Measurements from ENCODE around the gene NPFFR2. TPM values are rescaled to one million over a fixed set of nuclear protein-coding genes. Genes with fewer than 3 reads are reported as not detected.
"Not testable (repeated sequence)": the region's sequence is repeated elsewhere in the genome, so short reads cannot be mapped to it uniquely, and the experiment has no call there.

NPFFR2 gene
- total and polyA plus RNA-seq, 2 experiments from 2014 or later = not detected

GRCh38 chr4:72144241-72144640 is 112.4 kb downstream of the NPFFR2 start:
- H3K9ac ChIP-seq = no peak overlapping the region
- TF ChIP-seq EZH2 (IDR thresholded peaks at IDR 0.05; ENCODE audit: insufficient read depth, poor library complexity, severe bottlenecking) = no peak
- TF ChIP-seq EZH2phosphoT487 (IDR thresholded peaks at IDR 0.05; ENCODE audit: insufficient read depth, low read depth) = no peak
- H3K9me3 ChIP-seq (ENCODE audit: low read depth) = no peaks in the 10 kb centered on the region
- H3K79me2 ChIP-seq (ENCODE audit: insufficient read depth) = no peaks in the 10 kb centered on the region
- H3F3A ChIP-seq (ENCODE audit: insufficient read depth) = no peaks in the 10 kb centered on the region
- no peak overlapping the region for H3K27ac ChIP-seq
- no peaks in the 10 kb centered on the region for H3K9me2 ChIP-seq (ENCODE audit: insufficient read depth)
- no peaks in the 10 kb centered on the region for H3K36me3 ChIP-seq (ENCODE audit: low read depth)
- H3K4me3 ChIP-seq = no peak overlapping the region
- H3K4me1 ChIP-seq (ENCODE audit: insufficient read depth) = no peaks in the 10 kb centered on the region
- WGBS, 2 experiments (ENCODE audit: low coverage in 1 of 2, low lambda C conversion rate in 2 of 2, missing lambda C conversion rate in 2 of 2) = 2 to 6% methylated on average over 2 of the region's 2 CpGs
- no peaks in the 10 kb centered on the region for H3K27me3 ChIP-seq (replicated peaks; ENCODE audit: insufficient read depth)
- H4K20me1 ChIP-seq (ENCODE audit: insufficient read depth) = no peaks in the 10 kb centered on the region
- no peak overlapping the region for H3K4me2 ChIP-seq (ENCODE audit: unreplicated experiment)
- no peak for DNase-seq
- H2AFZ ChIP-seq = no peak overlapping the region
- in situ Hi-C loops (cut with MboI) = no loop called here

- no peak overlapping the region for H3K4me2 ChIP-seq (ENCODE audit: unreplicated experiment)
- H3K4me3 ChIP-seq = no peak overlapping the region
- TF ChIP-seq EZH2 (IDR thresholded peaks at IDR 0.05; ENCODE audit: insufficient read depth, poor library complexity, severe bottlenecking) (no peak), EZH2phosphoT487 (IDR thresholded peaks at IDR 0.05; ENCODE audit: insufficient read depth, low read depth) (no peak)
- H2AFZ ChIP-seq = no peak overlapping the region
- H4K20me1 ChIP-seq (ENCODE audit: insufficient read depth) = no peaks in the 10 kb centered on the region
- DNase-seq = no peak
- no peaks in the 10 kb centered on the region for H3K79me2 ChIP-seq (ENCODE audit: insufficient read depth)
- in situ Hi-C loops (cut with MboI) = no loop called here
- H3K36me3 ChIP-seq (ENCODE audit: low read depth) = no peaks in the 10 kb centered on the region
- H3K9ac ChIP-seq = no peak overlapping the region
- H3K9me3 ChIP-seq (ENCODE audit: low read depth) = no peaks in the 10 kb centered on the region
- H3K27ac ChIP-seq = no peak overlapping the region
- no peaks in the 10 kb centered on the region for H3K9me2 ChIP-seq (ENCODE audit: insufficient read depth)
- H3K4me1 ChIP-seq (ENCODE audit: insufficient read depth) = no peaks in the 10 kb centered on the region
- H3K27me3 ChIP-seq (replicated peaks; ENCODE audit: insufficient read depth) = no peaks in the 10 kb centered on the region
- H3F3A ChIP-seq (ENCODE audit: insufficient read depth) = no peaks in the 10 kb centered on the region
Measured at GRCh38 chr4:72152731-72153130, 120.9 kb downstream of the NPFFR2 start.

GRCh38 chr4:72153634-72154033 is 121.8 kb downstream of the NPFFR2 start:
- H3K4me1 ChIP-seq (ENCODE audit: insufficient read depth); H3K36me3 ChIP-seq (ENCODE audit: low read depth); H3K27me3 ChIP-seq (replicated peaks; ENCODE audit: insufficient read depth); H3F3A ChIP-seq (ENCODE audit: insufficient read depth); H3K79me2 ChIP-seq (ENCODE audit: insufficient read depth); H3K27ac ChIP-seq; H3K9ac ChIP-seq; H2AFZ ChIP-seq; H3K4me3 ChIP-seq; H4K20me1 ChIP-seq (ENCODE audit: insufficient read depth); H3K9me3 ChIP-seq (ENCODE audit: low read depth); H3K9me2 ChIP-seq (ENCODE audit: insufficient read depth); DNase-seq; in situ Hi-C loops (cut with MboI); H3K4me2 ChIP-seq (ENCODE audit: unreplicated experiment): not testable (repeated sequence)
- WGBS, 2 experiments (ENCODE audit: low coverage in 1 of 2, low lambda C conversion rate in 2 of 2, missing lambda C conversion rate in 2 of 2) = 19 to 22% methylated on average over 8 of the region's 8 CpGs

GRCh38 chr4:72169285-72169684 is 137.5 kb downstream of the NPFFR2 start:
- in situ Hi-C loops (cut with MboI); H3K27ac ChIP-seq; H2AFZ ChIP-seq; H3K4me2 ChIP-seq (ENCODE audit: unreplicated experiment); H3K9me3 ChIP-seq (ENCODE audit: low read depth); H3K4me3 ChIP-seq; H3K36me3 ChIP-seq (ENCODE audit: low read depth); H3K9ac ChIP-seq; DNase-seq; H3K4me1 ChIP-seq (ENCODE audit: insufficient read depth); H4K20me1 ChIP-seq (ENCODE audit: insufficient read depth); H3K27me3 ChIP-seq (replicated peaks; ENCODE audit: insufficient read depth); H3F3A ChIP-seq (ENCODE audit: insufficient read depth); H3K9me2 ChIP-seq (ENCODE audit: insufficient read depth); H3K79me2 ChIP-seq (ENCODE audit: insufficient read depth): not testable (repeated sequence)
- 65 to 66% methylated on average over 14 of the region's 14 CpGs for WGBS, 2 experiments (ENCODE audit: low coverage in 1 of 2, low lambda C conversion rate in 2 of 2, missing lambda C conversion rate in 2 of 2)

GRCh38 chr4:72169861-72170260 is 138.1 kb downstream of the NPFFR2 start:
- in situ Hi-C loops (cut with MboI) = no loop called here
- Histone ChIP-seq H3F3A (ENCODE audit: insufficient read depth) (no peaks in the 10 kb centered on the region), H3K4me3 (no peak overlapping the region), H3K27ac (no peak overlapping the region), H3K27me3 (replicated peaks; ENCODE audit: insufficient read depth) (no peaks in the 10 kb centered on the region), H3K9me2 (ENCODE audit: insufficient read depth) (no peaks in the 10 kb centered on the region), H3K36me3 (ENCODE audit: low read depth) (no peaks in the 10 kb centered on the region), H3K9me3 (ENCODE audit: low read depth) (no peaks in the 10 kb centered on the region), H4K20me1 (ENCODE audit: insufficient read depth) (no peaks in the 10 kb centered on the region), H3K79me2 (ENCODE audit: insufficient read depth) (no peaks in the 10 kb centered on the region), H3K4me1 (ENCODE audit: insufficient read depth) (no peaks in the 10 kb centered on the region), H3K4me2 (ENCODE audit: unreplicated experiment) (no peak overlapping the region), H2AFZ (no peak overlapping the region), H3K9ac (no peak overlapping the region)
- WGBS, 2 experiments (ENCODE audit: low coverage in 1 of 2, low lambda C conversion rate in 2 of 2, missing lambda C conversion rate in 2 of 2) = 13 to 23% methylated on average over 3 of the region's 3 CpGs
- TF ChIP-seq EZH2 (IDR thresholded peaks at IDR 0.05; ENCODE audit: insufficient read depth, poor library complexity, severe bottlenecking) = no peak
- no peak for TF ChIP-seq EZH2phosphoT487 (IDR thresholded peaks at IDR 0.05; ENCODE audit: insufficient read depth, low read depth)
- no peak for DNase-seq
